ENCODE measurements around the gene CFAP61.

The CFAP61 gene

GRCh38 chr20:20036756-20037155 lies 15.6 kb upstream of the CFAP61 start:
- TF ChIP-seq CTCF (IDR thresholded peaks at IDR 0.05; ENCODE audit: low read depth, low read length) = no peak
- no peak overlapping the region for H3K4me3 ChIP-seq (ENCODE audit: low read depth, low read length)

- TF ChIP-seq CTCF (IDR thresholded peaks at IDR 0.05; ENCODE audit: low read depth, low read length) = no peak
- no peak overlapping the region for H3K4me3 ChIP-seq (ENCODE audit: low read depth, low read length)
Observed at GRCh38 chr20:20037960-20038359, 14.4 kb upstream of the CFAP61 start.

GRCh38 chr20:20038586-20038985 lies 13.7 kb upstream of the CFAP61 start:
- no peak for TF ChIP-seq CTCF (IDR thresholded peaks at IDR 0.05; ENCODE audit: low read depth, low read length)
- no peak overlapping the region for H3K4me3 ChIP-seq (ENCODE audit: low read depth, low read length)

GRCh38 chr20:20039752-20040387 lies 12.5 kb upstream of the CFAP61 start:
- TF ChIP-seq CTCF (IDR thresholded peaks at IDR 0.05; ENCODE audit: low read depth, low read length) = no peak
- no peak overlapping the region for H3K4me3 ChIP-seq (ENCODE audit: low read depth, low read length)

GRCh38 chr20:20051767-20052073 lies 612 bp upstream of the CFAP61 start:
- no peak for TF ChIP-seq CTCF (IDR thresholded peaks at IDR 0.05; ENCODE audit: low read depth, low read length)
- peak overlapping the region; percentile 100 for H3K4me3 ChIP-seq (ENCODE audit: low read depth, low read length)

- TF ChIP-seq CTCF (IDR thresholded peaks at IDR 0.05; ENCODE audit: low read depth, low read length) = no peak
- H3K4me3 ChIP-seq (ENCODE audit: low read depth, low read length) = no peak overlapping the region
Observed at GRCh38 chr20:20060234-20060998, 8.1 kb downstream of the CFAP61 start.

- no peak overlapping the region for H3K4me3 ChIP-seq (ENCODE audit: low read depth, low read length)
- TF ChIP-seq CTCF (IDR thresholded peaks at IDR 0.05; ENCODE audit: low read depth, low read length) = no peak
Observed at GRCh38 chr20:20063941-20064702, 11.8 kb downstream of the CFAP61 start.

Measured in WI38 (cell line).